HEK293 (cell line): ENCODE data around the gene DCST2.

Experiments
- KLF9 ChIP-seq: fragments of 450-650 bp; formaldehyde crosslinking; IDR thresholded peaks from 2 replicates; pipeline ENCODE4 v1.5.1; 2016; ENCODE audit warnings: missing biosample characterization, missing genetic modification characterization, low read depth
- ZNF16 ChIP-seq: fragments of 450-650 bp; formaldehyde crosslinking; IDR thresholded peaks from 2 replicates; pipeline ENCODE4 v1.5.1; 2016; ENCODE audit warnings: low read depth, missing biosample characterization, missing genetic modification characterization
- ZNF274 ChIP-seq, 2 experiments: fragments of 200-500 bp in 1 of 2; fragments of 450-650 bp in 1 of 2; sonication (Bioruptor generic) in 1 of 2; formaldehyde crosslinking in 1 of 2; IDR thresholded peaks; 2 replicates each; pipeline versions ENCODE4 v1.5.1 to v1.6.1; 2014 to 2016; ENCODE audit warnings: borderline replicate concordance in 1 of 2, inconsistent platforms in 1 of 2, low read length in 1 of 2, missing biosample characterization in 1 of 2, missing genetic modification characterization in 1 of 2
- ZNF394 ChIP-seq: fragments of 450-650 bp; formaldehyde crosslinking; IDR thresholded peaks from 2 replicates; pipeline ENCODE4 v1.5.1; 2016; ENCODE audit warnings: missing biosample characterization, missing genetic modification characterization, mild to moderate bottlenecking, moderate library complexity, borderline replicate concordance
- ZNF626 ChIP-seq: fragments of 450-650 bp; sonication (Bioruptor Pico); formaldehyde crosslinking; IDR thresholded peaks from 2 replicates; pipeline ENCODE4 v1.5.1; 2018; ENCODE audit warnings: missing biosample characterization, missing genetic modification characterization, inconsistent platforms
- ZNF629 ChIP-seq: fragments of 450-650 bp; formaldehyde crosslinking; IDR thresholded peaks from 2 replicates; pipeline ENCODE4 v1.5.1; 2017; ENCODE audit warnings: missing biosample characterization, missing genetic modification characterization
- ZNF843 ChIP-seq: fragments of 450-650 bp; formaldehyde crosslinking; IDR thresholded peaks from 2 replicates; pipeline ENCODE4 v1.5.1; 2016; ENCODE audit warnings: missing biosample characterization, missing genetic modification characterization
- TF ChIP-seq, protein P1 (sequence below): fragments of 450-650 bp; formaldehyde crosslinking; IDR thresholded peaks from 2 replicates; pipeline ENCODE4 v1.5.1; 2016; ENCODE audit warnings: missing biosample characterization, missing genetic modification characterization
- TF ChIP-seq, protein P2 (sequence below): fragments of 450-650 bp; formaldehyde crosslinking; IDR thresholded peaks from 2 replicates; pipeline ENCODE4 v1.5.0; 2017; ENCODE audit warnings: missing biosample characterization, missing genetic modification characterization, borderline replicate concordance
- TF ChIP-seq, protein P3 (sequence below): fragments of 450-650 bp; formaldehyde crosslinking; conservative IDR thresholded peaks from 2 replicates; pipeline ENCODE4 v1.5.1; 2016; ENCODE audit warnings: low read depth, missing biosample characterization, missing genetic modification characterization
- TF ChIP-seq, protein P4 (sequence below): fragments of 450-650 bp; formaldehyde crosslinking; IDR thresholded peaks from 2 replicates; pipeline ENCODE4 v1.5.1; 2016; ENCODE audit warnings: missing biosample characterization, missing genetic modification characterization
- TF ChIP-seq, protein P5 (sequence below): fragments of 450-650 bp; formaldehyde crosslinking; IDR thresholded peaks from 2 replicates; pipeline ENCODE4 v1.5.1; 2016; ENCODE audit warnings: missing biosample characterization, missing genetic modification characterization
- TF ChIP-seq, protein P6 (sequence below): fragments of 450-650 bp; formaldehyde crosslinking; IDR thresholded peaks from 2 replicates; pipeline ENCODE4 v1.5.1; 2016; ENCODE audit warnings: missing biosample characterization, missing genetic modification characterization
- TF ChIP-seq, protein P7 (sequence below): fragments of 450-650 bp; formaldehyde crosslinking; IDR thresholded peaks from 2 replicates; pipeline ENCODE4 v1.5.1; 2017; ENCODE audit warnings: missing biosample characterization, missing genetic modification characterization
- TF ChIP-seq, protein P8 (sequence below): fragments of 450-650 bp; formaldehyde crosslinking; IDR thresholded peaks from 2 replicates; pipeline ENCODE4 v1.5.1; 2016; ENCODE audit warnings: missing biosample characterization, missing genetic modification characterization, low read depth
- TF ChIP-seq, protein P9 (sequence below): fragments of 450-650 bp; formaldehyde crosslinking; IDR thresholded peaks from 2 replicates; pipeline ENCODE4 v1.5.1; 2017; ENCODE audit warnings: missing biosample characterization, missing genetic modification characterization

Gene DCST2

DNA sequence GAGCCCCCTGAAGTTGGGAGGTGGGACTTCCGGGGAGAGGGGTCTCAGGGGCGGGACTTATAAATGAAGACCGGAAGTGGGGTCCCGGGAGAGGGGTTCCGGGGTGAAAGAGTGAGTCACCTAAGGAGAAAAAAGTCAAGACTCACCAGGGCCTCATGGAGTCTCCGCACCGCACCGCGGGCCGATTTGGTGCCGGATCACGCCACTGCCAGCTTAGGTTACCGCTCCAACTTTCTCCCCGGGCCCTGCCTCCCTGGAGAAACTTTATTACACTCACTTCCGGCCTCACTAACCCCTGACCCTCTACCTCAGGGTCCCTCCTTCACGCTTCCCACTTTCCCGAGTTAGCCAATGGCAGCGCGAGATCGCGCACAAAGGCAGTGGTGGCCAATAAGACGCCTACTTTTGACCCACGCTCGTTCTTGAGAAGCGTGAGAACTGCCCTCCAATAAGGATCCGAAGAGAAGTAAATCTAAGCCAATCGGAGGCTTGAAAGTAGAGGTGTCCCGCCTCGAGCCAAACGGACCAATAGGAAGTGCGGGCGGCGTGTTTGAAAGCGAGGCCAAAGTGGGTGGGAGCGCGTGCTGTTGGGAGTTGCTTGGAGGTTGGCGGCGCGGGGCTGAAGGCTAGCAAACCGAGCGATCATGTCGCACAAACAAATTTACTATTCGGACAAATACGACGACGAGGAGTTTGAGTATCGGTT lies 59.3 kb downstream of the DCST2 start, which contains the start of gene CKS1B (continued):
- TF ChIP-seq, protein P1, sequence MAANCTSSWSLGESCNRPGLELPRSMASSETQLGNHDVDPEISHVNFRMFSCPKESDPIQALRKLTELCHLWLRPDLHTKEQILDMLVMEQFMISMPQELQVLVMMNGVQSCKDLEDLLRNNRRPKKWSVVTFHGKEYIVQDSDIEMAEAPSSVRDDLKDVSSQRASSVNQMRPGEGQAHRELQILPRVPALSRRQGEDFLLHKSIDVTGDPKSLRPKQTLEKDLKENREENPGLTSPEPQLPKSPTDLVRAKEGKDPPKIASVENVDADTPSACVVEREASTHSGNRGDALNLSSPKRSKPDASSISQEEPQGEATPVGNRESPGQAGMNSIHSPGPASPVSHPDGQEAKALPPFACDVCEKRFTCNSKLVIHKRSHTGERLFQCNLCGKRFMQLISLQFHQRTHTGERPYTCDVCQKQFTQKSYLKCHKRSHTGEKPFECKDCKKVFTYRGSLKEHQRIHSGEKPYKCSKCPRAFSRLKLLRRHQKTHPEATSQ (tag by site-specific recombination): no peak
- TF ChIP-seq, protein P2, sequence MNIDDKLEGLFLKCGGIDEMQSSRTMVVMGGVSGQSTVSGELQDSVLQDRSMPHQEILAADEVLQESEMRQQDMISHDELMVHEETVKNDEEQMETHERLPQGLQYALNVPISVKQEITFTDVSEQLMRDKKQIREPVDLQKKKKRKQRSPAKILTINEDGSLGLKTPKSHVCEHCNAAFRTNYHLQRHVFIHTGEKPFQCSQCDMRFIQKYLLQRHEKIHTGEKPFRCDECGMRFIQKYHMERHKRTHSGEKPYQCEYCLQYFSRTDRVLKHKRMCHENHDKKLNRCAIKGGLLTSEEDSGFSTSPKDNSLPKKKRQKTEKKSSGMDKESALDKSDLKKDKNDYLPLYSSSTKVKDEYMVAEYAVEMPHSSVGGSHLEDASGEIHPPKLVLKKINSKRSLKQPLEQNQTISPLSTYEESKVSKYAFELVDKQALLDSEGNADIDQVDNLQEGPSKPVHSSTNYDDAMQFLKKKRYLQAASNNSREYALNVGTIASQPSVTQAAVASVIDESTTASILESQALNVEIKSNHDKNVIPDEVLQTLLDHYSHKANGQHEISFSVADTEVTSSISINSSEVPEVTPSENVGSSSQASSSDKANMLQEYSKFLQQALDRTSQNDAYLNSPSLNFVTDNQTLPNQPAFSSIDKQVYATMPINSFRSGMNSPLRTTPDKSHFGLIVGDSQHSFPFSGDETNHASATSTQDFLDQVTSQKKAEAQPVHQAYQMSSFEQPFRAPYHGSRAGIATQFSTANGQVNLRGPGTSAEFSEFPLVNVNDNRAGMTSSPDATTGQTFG (tag by site-specific recombination): no peak
- no peak for TF ChIP-seq ZNF626 (tag by site-specific recombination)
- no peak; the same call in 1 of the 2 replicates for TF ChIP-seq ZNF394 (tag by site-specific recombination)
- TF ChIP-seq ZNF629 (tag by site-specific recombination): no peak; the same call in 1 of the 2 replicates
- TF ChIP-seq ZNF274 (IDR thresholded peaks at IDR 0.05; ENCODE audit: low read length): no peak
- TF ChIP-seq ZNF274 (tag by site-specific recombination; IDR thresholded peaks at IDR 0.05; ENCODE audit: borderline replicate concordance): no peak
- TF ChIP-seq, protein P3, sequence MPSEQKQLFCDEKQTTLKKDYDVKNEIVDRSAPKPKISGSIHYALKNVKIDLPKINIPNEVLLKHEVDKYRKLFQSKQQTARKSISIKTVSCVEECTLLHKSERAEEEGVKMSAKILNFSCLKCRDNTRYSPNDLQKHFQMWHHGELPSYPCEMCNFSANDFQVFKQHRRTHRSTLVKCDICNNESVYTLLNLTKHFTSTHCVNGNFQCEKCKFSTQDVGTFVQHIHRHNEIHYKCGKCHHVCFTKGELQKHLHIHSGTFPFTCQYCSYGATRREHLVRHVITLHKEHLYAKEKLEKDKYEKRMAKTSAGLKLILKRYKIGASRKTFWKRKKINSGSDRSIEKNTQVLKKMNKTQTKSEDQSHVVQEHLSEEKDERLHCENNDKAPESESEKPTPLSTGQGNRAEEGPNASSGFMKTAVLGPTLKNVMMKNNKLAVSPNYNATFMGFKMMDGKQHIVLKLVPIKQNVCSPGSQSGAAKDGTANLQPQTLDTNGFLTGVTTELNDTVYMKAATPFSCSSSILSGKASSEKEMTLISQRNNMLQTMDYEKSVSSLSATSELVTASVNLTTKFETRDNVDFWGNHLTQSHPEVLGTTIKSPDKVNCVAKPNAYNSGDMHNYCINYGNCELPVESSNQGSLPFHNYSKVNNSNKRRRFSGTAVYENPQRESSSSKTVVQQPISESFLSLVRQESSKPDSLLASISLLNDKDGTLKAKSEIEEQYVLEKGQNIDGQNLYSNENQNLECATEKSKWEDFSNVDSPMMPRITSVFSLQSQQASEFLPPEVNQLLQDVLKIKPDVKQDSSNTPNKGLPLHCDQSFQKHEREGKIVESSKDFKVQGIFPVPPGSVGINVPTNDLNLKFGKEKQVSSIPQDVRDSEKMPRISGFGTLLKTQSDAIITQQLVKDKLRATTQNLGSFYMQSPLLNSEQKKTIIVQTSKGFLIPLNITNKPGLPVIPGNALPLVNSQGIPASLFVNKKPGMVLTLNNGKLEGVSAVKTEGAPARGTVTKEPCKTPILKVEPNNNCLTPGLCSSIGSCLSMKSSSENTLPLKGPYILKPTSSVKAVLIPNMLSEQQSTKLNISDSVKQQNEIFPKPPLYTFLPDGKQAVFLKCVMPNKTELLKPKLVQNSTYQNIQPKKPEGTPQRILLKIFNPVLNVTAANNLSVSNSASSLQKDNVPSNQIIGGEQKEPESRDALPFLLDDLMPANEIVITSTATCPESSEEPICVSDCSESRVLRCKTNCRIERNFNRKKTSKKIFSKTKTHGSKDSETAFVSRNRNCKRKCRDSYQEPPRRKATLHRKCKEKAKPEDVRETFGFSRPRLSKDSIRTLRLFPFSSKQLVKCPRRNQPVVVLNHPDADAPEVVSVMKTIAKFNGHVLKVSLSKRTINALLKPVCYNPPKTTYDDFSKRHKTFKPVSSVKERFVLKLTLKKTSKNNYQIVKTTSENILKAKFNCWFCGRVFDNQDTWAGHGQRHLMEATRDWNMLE (tag by site-specific recombination): peak; percentile 88
- TF ChIP-seq, protein P4, sequence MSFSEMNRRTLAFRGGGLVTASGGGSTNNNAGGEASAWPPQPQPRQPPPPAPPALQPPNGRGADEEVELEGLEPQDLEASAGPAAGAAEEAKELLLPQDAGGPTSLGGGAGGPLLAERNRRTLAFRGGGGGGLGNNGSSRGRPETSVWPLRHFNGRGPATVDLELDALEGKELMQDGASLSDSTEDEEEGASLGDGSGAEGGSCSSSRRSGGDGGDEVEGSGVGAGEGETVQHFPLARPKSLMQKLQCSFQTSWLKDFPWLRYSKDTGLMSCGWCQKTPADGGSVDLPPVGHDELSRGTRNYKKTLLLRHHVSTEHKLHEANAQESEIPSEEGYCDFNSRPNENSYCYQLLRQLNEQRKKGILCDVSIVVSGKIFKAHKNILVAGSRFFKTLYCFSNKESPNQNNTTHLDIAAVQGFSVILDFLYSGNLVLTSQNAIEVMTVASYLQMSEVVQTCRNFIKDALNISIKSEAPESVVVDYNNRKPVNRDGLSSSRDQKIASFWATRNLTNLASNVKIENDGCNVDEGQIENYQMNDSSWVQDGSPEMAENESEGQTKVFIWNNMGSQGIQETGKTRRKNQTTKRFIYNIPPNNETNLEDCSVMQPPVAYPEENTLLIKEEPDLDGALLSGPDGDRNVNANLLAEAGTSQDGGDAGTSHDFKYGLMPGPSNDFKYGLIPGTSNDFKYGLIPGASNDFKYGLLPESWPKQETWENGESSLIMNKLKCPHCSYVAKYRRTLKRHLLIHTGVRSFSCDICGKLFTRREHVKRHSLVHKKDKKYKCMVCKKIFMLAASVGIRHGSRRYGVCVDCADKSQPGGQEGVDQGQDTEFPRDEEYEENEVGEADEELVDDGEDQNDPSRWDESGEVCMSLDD (tag by site-specific recombination): peak; percentile 97
- no peak for TF ChIP-seq ZNF16 (tag by site-specific recombination)
- TF ChIP-seq, protein P5, sequence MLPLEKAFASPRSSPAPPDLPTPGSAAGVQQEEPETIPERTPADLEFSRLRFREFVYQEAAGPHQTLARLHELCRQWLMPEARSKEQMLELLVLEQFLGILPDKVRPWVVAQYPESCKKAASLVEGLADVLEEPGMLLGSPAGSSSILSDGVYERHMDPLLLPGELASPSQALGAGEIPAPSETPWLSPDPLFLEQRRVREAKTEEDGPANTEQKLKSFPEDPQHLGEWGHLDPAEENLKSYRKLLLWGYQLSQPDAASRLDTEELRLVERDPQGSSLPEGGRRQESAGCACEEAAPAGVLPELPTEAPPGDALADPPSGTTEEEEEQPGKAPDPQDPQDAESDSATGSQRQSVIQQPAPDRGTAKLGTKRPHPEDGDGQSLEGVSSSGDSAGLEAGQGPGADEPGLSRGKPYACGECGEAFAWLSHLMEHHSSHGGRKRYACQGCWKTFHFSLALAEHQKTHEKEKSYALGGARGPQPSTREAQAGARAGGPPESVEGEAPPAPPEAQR (tag by site-specific recombination): no peak
- TF ChIP-seq, protein P6, sequence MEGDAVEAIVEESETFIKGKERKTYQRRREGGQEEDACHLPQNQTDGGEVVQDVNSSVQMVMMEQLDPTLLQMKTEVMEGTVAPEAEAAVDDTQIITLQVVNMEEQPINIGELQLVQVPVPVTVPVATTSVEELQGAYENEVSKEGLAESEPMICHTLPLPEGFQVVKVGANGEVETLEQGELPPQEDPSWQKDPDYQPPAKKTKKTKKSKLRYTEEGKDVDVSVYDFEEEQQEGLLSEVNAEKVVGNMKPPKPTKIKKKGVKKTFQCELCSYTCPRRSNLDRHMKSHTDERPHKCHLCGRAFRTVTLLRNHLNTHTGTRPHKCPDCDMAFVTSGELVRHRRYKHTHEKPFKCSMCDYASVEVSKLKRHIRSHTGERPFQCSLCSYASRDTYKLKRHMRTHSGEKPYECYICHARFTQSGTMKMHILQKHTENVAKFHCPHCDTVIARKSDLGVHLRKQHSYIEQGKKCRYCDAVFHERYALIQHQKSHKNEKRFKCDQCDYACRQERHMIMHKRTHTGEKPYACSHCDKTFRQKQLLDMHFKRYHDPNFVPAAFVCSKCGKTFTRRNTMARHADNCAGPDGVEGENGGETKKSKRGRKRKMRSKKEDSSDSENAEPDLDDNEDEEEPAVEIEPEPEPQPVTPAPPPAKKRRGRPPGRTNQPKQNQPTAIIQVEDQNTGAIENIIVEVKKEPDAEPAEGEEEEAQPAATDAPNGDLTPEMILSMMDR (tag by site-specific recombination): no peak
- TF ChIP-seq KLF9 (tag by site-specific recombination): no peak
- TF ChIP-seq, protein P7, sequence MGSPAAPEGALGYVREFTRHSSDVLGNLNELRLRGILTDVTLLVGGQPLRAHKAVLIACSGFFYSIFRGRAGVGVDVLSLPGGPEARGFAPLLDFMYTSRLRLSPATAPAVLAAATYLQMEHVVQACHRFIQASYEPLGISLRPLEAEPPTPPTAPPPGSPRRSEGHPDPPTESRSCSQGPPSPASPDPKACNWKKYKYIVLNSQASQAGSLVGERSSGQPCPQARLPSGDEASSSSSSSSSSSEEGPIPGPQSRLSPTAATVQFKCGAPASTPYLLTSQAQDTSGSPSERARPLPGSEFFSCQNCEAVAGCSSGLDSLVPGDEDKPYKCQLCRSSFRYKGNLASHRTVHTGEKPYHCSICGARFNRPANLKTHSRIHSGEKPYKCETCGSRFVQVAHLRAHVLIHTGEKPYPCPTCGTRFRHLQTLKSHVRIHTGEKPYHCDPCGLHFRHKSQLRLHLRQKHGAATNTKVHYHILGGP (tag by site-specific recombination): no peak
- TF ChIP-seq, protein P8, sequence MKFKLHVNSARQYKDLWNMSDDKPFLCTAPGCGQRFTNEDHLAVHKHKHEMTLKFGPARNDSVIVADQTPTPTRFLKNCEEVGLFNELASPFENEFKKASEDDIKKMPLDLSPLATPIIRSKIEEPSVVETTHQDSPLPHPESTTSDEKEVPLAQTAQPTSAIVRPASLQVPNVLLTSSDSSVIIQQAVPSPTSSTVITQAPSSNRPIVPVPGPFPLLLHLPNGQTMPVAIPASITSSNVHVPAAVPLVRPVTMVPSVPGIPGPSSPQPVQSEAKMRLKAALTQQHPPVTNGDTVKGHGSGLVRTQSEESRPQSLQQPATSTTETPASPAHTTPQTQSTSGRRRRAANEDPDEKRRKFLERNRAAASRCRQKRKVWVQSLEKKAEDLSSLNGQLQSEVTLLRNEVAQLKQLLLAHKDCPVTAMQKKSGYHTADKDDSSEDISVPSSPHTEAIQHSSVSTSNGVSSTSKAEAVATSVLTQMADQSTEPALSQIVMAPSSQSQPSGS (tag by site-specific recombination): no peak
- TF ChIP-seq ZNF843: peak; percentile 47; the same call in 1 of the 2 replicates
- TF ChIP-seq, protein P9, sequence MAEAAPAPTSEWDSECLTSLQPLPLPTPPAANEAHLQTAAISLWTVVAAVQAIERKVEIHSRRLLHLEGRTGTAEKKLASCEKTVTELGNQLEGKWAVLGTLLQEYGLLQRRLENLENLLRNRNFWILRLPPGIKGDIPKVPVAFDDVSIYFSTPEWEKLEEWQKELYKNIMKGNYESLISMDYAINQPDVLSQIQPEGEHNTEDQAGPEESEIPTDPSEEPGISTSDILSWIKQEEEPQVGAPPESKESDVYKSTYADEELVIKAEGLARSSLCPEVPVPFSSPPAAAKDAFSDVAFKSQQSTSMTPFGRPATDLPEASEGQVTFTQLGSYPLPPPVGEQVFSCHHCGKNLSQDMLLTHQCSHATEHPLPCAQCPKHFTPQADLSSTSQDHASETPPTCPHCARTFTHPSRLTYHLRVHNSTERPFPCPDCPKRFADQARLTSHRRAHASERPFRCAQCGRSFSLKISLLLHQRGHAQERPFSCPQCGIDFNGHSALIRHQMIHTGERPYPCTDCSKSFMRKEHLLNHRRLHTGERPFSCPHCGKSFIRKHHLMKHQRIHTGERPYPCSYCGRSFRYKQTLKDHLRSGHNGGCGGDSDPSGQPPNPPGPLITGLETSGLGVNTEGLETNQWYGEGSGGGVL (tag by site-specific recombination): no peak
